ENCODE data around the gene MLH3. TPM values are rescaled to one million over a fixed set of nuclear protein-coding genes. Genes with fewer than 3 reads are reported as not detected.

Gene MLH3
- total RNA-seq, 4 donors from 2014 or later: 10.4 to 21.7 (median 17.4) TPM

DNA sequence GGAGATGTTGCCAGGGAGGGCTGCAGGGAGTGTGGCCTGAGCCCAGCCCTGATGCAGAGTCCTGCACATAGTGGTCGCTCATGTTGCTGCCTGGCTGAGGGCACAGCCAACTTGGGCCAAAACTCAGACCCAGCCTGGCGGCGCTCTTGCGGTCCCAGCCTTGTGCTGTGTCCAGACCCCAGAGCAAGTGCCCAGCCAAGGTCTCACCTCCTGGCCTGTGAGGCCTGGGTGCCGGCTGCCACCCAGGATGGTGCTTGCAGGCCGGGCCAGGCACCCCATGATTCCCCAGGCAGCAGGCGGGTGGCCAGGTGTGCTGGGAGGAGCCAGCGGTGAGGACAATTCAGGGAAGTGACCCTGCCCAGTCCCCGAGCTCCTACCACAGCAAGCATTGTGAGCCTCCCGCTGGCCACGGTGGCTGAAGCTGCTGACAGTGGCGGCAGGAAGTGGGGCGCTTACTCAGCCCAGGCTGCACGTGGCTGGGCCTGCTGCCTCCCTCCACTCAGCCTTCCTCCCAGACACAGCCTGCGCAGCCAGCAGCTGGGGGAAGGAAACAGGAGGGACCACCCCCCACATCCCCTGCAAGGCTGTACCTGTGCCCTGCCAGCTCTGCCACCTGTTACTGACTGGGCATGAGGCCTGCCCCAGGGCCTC, 78.1 kb downstream of the MLH3 start:
- ATAC-seq (peak in 1 of 2 donors; percentile 42), DNase-seq (peak in 1 of 2 donors; percentile 60)
- in situ Hi-C loops (cut with MboI; ENCODE audit: low sequenced_read_pairs in 4 of 4): no loop called here
- no peaks in the 10 kb centered on the region for H3K27me3 ChIP-seq
- H3K27ac ChIP-seq: peak overlapping the region; percentile 45 to 69 (median 63)
- TF ChIP-seq, protein P1, sequence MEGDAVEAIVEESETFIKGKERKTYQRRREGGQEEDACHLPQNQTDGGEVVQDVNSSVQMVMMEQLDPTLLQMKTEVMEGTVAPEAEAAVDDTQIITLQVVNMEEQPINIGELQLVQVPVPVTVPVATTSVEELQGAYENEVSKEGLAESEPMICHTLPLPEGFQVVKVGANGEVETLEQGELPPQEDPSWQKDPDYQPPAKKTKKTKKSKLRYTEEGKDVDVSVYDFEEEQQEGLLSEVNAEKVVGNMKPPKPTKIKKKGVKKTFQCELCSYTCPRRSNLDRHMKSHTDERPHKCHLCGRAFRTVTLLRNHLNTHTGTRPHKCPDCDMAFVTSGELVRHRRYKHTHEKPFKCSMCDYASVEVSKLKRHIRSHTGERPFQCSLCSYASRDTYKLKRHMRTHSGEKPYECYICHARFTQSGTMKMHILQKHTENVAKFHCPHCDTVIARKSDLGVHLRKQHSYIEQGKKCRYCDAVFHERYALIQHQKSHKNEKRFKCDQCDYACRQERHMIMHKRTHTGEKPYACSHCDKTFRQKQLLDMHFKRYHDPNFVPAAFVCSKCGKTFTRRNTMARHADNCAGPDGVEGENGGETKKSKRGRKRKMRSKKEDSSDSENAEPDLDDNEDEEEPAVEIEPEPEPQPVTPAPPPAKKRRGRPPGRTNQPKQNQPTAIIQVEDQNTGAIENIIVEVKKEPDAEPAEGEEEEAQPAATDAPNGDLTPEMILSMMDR (IDR thresholded peaks at IDR 0.05 in 4 of 5, conservative IDR thresholded peaks at IDR 0.05 in 1 of 5): no peak
- H3K36me3 ChIP-seq: no peaks in the 10 kb centered on the region
- peaks cover 31 to 32% of the 10 kb centered on the region in 2 donors for H3K4me1 ChIP-seq
- intact Hi-C loops (cut with DNase I; ENCODE audit: low total_unique reads): no loop called here
- no peaks in the 10 kb centered on the region for H3K9me3 ChIP-seq
- no peak overlapping the region for H3K4me3 ChIP-seq

DNA sequence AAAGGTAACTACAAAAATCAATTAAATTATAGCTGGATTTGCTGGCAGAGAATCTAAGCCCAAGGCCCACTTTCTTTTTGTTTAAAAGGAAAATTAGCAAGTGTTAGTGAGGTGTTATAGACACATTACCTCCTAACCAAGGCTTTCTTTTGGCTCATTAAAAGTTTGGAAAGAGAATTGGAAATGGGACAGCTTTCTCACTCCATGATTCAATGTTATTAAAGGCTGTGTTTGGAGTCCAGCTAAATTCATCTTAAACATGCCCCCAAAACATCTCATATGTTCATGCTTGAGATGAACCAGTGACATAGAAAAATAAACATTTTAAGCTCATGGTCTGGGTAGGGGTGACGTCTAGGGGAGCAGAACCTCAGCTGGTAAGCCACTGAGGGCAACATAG, 82.5 kb downstream of the MLH3 start:
- no peak for ATAC-seq
- H3K9me3 ChIP-seq: no peaks in the 10 kb centered on the region
- no peaks in the 10 kb centered on the region for H3K36me3 ChIP-seq
- H3K4me1 ChIP-seq: peaks cover 16 to 27% of the 10 kb centered on the region in 2 donors
- in situ Hi-C loops (cut with MboI; ENCODE audit: low sequenced_read_pairs in 4 of 4): no loop called here
- intact Hi-C loops (cut with DNase I; ENCODE audit: low total_unique reads): no loop called here
- DNase-seq: no peak
- H3K4me3 ChIP-seq: no peak overlapping the region
- TF ChIP-seq, protein P1 (IDR thresholded peaks at IDR 0.05 in 4 of 5, conservative IDR thresholded peaks at IDR 0.05 in 1 of 5): no peak
- no peak for TF ChIP-seq POLR2A (IDR thresholded peaks at IDR 0.05)
- H3K27ac ChIP-seq: no peak overlapping the region
- H3K27me3 ChIP-seq: no peaks in the 10 kb centered on the region

DNA sequence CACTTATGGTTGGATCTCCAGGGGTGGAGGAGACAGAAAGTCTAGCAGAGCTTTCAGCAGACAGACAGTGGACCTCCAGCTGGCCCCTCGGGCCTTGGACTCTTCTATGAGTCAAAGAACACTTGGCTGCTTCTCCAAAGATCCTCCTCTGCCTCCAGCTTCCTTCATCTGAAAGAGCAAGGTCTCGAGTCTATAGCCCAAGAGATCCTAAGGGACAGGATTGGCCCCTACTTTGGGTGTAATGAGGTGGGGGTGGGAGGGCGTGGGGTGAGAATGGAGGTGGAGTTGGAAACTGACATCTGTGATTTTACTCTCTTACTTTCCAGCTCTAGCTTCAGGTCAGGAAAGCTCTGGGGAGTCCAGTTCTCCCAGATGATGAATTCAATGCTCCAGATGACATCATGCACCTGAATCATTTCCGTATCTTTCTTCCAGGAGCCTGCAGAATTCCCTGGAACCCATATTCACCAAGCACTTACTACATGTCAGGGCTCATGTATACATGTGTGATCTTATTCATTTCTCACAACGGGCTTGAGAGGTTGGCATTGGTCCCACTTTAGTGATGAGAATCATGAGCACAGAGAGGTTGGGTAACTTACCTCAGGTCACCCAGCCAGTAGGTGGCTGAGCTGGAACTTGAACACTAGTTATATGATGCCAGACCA, 85.6 kb downstream of the MLH3 start:
- H3K4me3 ChIP-seq: no peak overlapping the region
- no peak for DNase-seq
- ATAC-seq: no peak
- TF ChIP-seq, protein P1 (IDR thresholded peaks at IDR 0.05 in 4 of 5, conservative IDR thresholded peaks at IDR 0.05 in 1 of 5): no peak
- no peak for TF ChIP-seq POLR2A (IDR thresholded peaks at IDR 0.05)
- in situ Hi-C loops (cut with MboI; ENCODE audit: low sequenced_read_pairs in 4 of 4): no loop called here
- peaks cover 7 to 24% of the 10 kb centered on the region in 2 donors for H3K4me1 ChIP-seq
- H3K9me3 ChIP-seq: no peaks in the 10 kb centered on the region
- no peaks in the 10 kb centered on the region for H3K27me3 ChIP-seq
- H3K36me3 ChIP-seq: no peaks in the 10 kb centered on the region
- peak overlapping the region in 3 of 4 donors; percentile 12 to 54 (median 45) for H3K27ac ChIP-seq
- intact Hi-C loops (cut with DNase I; ENCODE audit: low total_unique reads): no loop called here

DNA sequence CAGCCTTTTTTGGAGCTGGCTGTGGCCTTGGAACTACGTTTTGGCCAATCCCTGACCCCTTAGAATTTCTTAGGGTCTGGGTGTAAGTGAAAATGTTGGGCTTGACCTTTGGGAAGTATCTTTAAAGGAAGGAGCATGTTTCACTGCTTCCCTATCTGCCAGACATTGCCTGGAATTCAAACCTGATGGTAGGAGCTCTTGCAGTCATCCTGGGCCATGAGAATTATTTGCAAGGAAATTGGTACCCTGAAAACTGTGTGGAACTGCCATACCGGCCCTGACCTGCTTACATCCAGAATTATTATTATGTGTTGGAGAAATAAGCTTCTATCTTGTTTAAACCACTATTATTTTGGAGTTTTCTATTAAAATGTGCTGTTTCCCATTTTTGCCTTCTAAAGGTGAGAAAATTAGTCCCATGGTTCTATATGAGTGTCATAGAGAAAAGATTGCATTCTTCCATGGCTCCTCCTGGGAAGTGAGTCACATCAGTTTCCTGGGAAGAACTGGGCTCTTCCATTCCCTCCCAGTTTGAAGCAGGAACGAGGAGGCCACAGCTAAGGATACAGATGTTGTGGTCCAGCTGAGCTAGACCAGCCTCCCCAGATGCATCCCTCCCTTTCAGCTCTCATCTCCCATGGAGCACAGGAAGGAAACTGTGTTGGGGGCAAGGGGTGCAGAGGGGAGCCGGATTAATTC, 86.3 kb downstream of the MLH3 start:
- Histone ChIP-seq H3K27me3 (no peaks in the 10 kb centered on the region), H3K27ac (peak overlapping the region; percentile 12 to 87 (median 62)), H3K4me3 (no peak overlapping the region), H3K9me3 (no peaks in the 10 kb centered on the region), H3K4me1 (peaks cover 7 to 24% of the 10 kb centered on the region in 2 donors), H3K36me3 (no peaks in the 10 kb centered on the region)
- intact Hi-C loops (cut with DNase I; ENCODE audit: low total_unique reads): no loop called here
- DNase-seq (no peak), ATAC-seq (no peak)
- TF ChIP-seq, protein P1 (IDR thresholded peaks at IDR 0.05 in 4 of 5, conservative IDR thresholded peaks at IDR 0.05 in 1 of 5): no peak
- TF ChIP-seq POLR2A (IDR thresholded peaks at IDR 0.05): no peak
- in situ Hi-C loops (cut with MboI; ENCODE audit: low sequenced_read_pairs in 4 of 4): no loop called here

Other genes with a start within 250 kb of the MLH3 start
- gene PROX2, start 175.3 kb downstream of the MLH3 start, total RNA-seq: not detected
- 100 to 1,000 TPM in 2 of 4 donors, 10 to 100 TPM in 2; 71.3 to 157 (median 105) TPM for gene DLST, start 169.6 kb downstream of the MLH3 start, total RNA-seq
- 10 to 100 TPM; 11.7 to 34.4 (median 18.7) TPM for gene RPS6KL1, start 128.2 kb downstream of the MLH3 start, total RNA-seq
- gene PGF, start 95.9 kb downstream of the MLH3 start, total RNA-seq: 1 to 10 TPM; 2.2 to 7.8 (median 3.8) TPM
- 10 to 100 TPM; 42.7 to 79.0 (median 69.9) TPM for gene EIF2B2, start 48.5 kb downstream of the MLH3 start, total RNA-seq
- 10 to 100 TPM; 12.8 to 41.2 (median 22.9) TPM for gene ACYP1, start 12.6 kb upstream of the MLH3 start, total RNA-seq
- gene ZC2HC1C, start 18.2 kb upstream of the MLH3 start, total RNA-seq: 10 to 100 TPM in 1 of 4 donors, 1 to 10 TPM in 3; 5.3 to 13.1 (median 7.3) TPM
- gene NEK9, start 75.6 kb upstream of the MLH3 start, total RNA-seq: 10 to 100 TPM; 36.3 to 93.2 (median 42.6) TPM
- 100 to 1,000 TPM; 161 to 362 (median 255) TPM for gene TMED10, start 125.1 kb upstream of the MLH3 start, total RNA-seq
- 100 to 1,000 TPM in 1 of 4 donors, 10 to 100 TPM in 3; 16.3 to 110 (median 53.5) TPM for gene FOS, start 227.4 kb upstream of the MLH3 start, total RNA-seq